MM.1S (cell line): ENCODE results near the gene ANO3.

Source experiments
- DNase-seq: peaks from one replicate; pipeline ENCODE4 v3.0.0-alpha.2; 2015
- H2AFZ ChIP-seq: fragments of 300-600 bp; sonication (generic); 2 replicates; pipeline ENCODE4 v1.6.0; 2016; ENCODE audit warnings: antibody characterized with exemption, low read length
- H3F3A ChIP-seq: fragments of 300-600 bp; sonication (generic); 2 replicates; pipeline ENCODE4 v1.6.1; 2016; ENCODE audit warnings: mild to moderate bottlenecking, antibody characterized with exemption, low read length, moderate library complexity, mixed read lengths; ENCODE audit not compliant: insufficient read depth
- H3K27ac ChIP-seq: fragments of 300-600 bp; sonication (generic); 2 replicates; pipeline ENCODE4 v1.5.1; 2016; ENCODE audit warnings: mild to moderate bottlenecking, low read length
- H3K27me3 ChIP-seq: fragments of 300-600 bp; sonication (generic); replicated peaks from 2 replicates; pipeline ENCODE4 v1.6.0; 2016; ENCODE audit warnings: low read length; ENCODE audit not compliant: insufficient read depth
- H3K36me3 ChIP-seq: fragments of 300-600 bp; sonication (generic); replicated peaks from 2 replicates; pipeline ENCODE4 v1.6.1; 2016; ENCODE audit warnings: mild to moderate bottlenecking, low read length, mixed read lengths; ENCODE audit not compliant: insufficient read depth
- H3K4me1 ChIP-seq: fragments of 300-600 bp; sonication (generic); 2 replicates; pipeline ENCODE4 v1.6.1; 2016; ENCODE audit warnings: low read length, mixed read lengths
- H3K4me2 ChIP-seq: fragments of 300-600 bp; sonication (generic); 2 replicates; pipeline ENCODE4 v1.6.0; 2016; ENCODE audit warnings: low read depth, low read length
- H3K4me3 ChIP-seq: fragments of 300-600 bp; sonication (generic); 2 replicates; pipeline ENCODE4 v1.5.1; 2016; ENCODE audit warnings: low read length, mixed read lengths
- H3K79me2 ChIP-seq: fragments of 300-600 bp; sonication (generic); 2 replicates; pipeline ENCODE4 v1.6.1; 2016; ENCODE audit warnings: mixed run types, low read length, mixed read lengths
- H3K9ac ChIP-seq: fragments of 300-600 bp; sonication (generic); 2 replicates; pipeline ENCODE4 v1.6.1; 2016; ENCODE audit warnings: low read length, mixed read lengths
- H3K9me2 ChIP-seq: fragments of 300-600 bp; sonication (generic); replicated peaks from 2 replicates; pipeline ENCODE4 v1.6.1; 2016; ENCODE audit warnings: mild to moderate bottlenecking, low read length, mixed read lengths; ENCODE audit not compliant: insufficient read depth
- H3K9me3 ChIP-seq: fragments of 300-600 bp; sonication (generic); replicated peaks from 2 replicates; pipeline ENCODE4 v1.6.1; 2016; ENCODE audit warnings: mild to moderate bottlenecking, low read length, mixed read lengths; ENCODE audit not compliant: insufficient read depth
- H4K20me1 ChIP-seq: fragments of 300-600 bp; sonication (generic); 2 replicates; pipeline ENCODE4 v1.6.1; 2016; ENCODE audit warnings: mild to moderate bottlenecking, low read length, moderate library complexity, mixed read lengths; ENCODE audit not compliant: insufficient read depth
- CTCF ChIP-seq: fragments of 300-600 bp; sonication (generic); IDR thresholded peaks from 2 replicates; pipeline ENCODE4 v1.5.1; 2016; ENCODE audit warnings: antibody characterized with exemption, low read length, mixed read lengths
- EZH2 ChIP-seq: fragments of 300-600 bp; sonication (generic); optimal IDR thresholded peaks from 2 replicates; pipeline ENCODE3; 2017; ENCODE audit warnings: low read depth, mild to moderate bottlenecking, antibody characterized with exemption, low read length, mixed read lengths
- EZH2phosphoT487 ChIP-seq: fragments of 300-600 bp; sonication (generic); IDR thresholded peaks from 2 replicates; pipeline ENCODE4 v1.6.1; 2018; ENCODE audit warnings: antibody characterized with exemption, low read length

ANO3 gene

DNA sequence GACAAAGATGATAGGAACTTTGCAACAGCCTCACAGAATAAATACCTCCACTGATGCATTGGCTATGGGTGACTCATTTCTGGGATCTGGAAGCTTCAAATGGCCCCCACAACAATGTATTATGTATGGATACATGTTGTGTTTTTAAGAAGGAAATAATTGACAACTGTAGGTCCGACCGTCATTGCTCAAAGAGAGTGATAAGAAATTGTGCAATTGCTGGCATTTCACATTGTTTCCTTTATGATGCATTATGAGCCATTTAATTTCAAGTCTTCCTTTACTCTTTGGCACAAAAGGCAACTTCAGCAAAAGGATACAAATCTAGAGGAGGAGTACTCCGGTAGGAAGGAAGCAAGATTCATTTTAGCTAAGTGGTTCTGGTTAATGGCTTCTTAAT, 2.0 kb downstream of the ANO3 start:
- H3K79me2 ChIP-seq, result no peaks in the 10 kb centered on the region
- no peaks in the 10 kb centered on the region for H3K4me1 ChIP-seq
- H3K9me2 ChIP-seq, result no peaks in the 10 kb centered on the region
- H3K9ac ChIP-seq, result no peak overlapping the region
- TF ChIP-seq EZH2phosphoT487, result no peak
- TF ChIP-seq EZH2, result no peak
- TF ChIP-seq CTCF, result no peak
- H2AFZ ChIP-seq, result no peak overlapping the region
- no peaks in the 10 kb centered on the region for H3K9me3 ChIP-seq
- no peaks in the 10 kb centered on the region for H4K20me1 ChIP-seq
- no peak overlapping the region for H3K27ac ChIP-seq
- DNase-seq, result no peak
- H3K4me3 ChIP-seq, result no peak overlapping the region
- H3F3A ChIP-seq, result no peaks in the 10 kb centered on the region
- no peak overlapping the region for H3K4me2 ChIP-seq
- H3K36me3 ChIP-seq, result no peaks in the 10 kb centered on the region
- no peaks in the 10 kb centered on the region for H3K27me3 ChIP-seq

DNA sequence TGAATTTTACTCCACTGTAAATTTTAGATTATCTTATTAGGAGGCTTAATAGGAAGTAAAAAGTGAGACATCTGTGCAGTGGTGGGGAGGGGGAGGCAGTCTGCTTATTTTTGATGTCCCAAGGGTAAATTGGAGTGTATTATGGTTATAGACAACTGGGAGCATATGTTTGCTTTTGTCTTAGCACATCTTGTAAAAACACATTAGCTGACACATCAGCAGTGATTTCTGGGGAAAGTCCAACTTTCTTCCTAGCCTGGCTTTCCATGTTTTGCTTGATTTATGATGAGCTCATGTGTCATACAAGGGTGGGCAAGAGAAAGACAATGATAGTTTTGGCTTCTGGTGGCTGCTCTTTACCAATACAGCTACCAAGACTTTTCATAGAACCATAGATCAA, 4.0 kb downstream of the ANO3 start:
- Histone ChIP-seq H3K4me1 (no peaks in the 10 kb centered on the region), H3K27me3 (no peaks in the 10 kb centered on the region), H3K9ac (no peak overlapping the region), H3F3A (no peaks in the 10 kb centered on the region), H3K4me3 (no peak overlapping the region), H3K9me2 (no peaks in the 10 kb centered on the region), H3K79me2 (no peaks in the 10 kb centered on the region), H3K4me2 (no peak overlapping the region), H3K36me3 (no peaks in the 10 kb centered on the region), H2AFZ (no peak overlapping the region), H3K27ac (no peak overlapping the region), H3K9me3 (no peaks in the 10 kb centered on the region), H4K20me1 (no peaks in the 10 kb centered on the region)
- no peak for DNase-seq
- TF ChIP-seq CTCF, result no peak
- TF ChIP-seq EZH2phosphoT487, result no peak
- TF ChIP-seq EZH2, result no peak

DNA sequence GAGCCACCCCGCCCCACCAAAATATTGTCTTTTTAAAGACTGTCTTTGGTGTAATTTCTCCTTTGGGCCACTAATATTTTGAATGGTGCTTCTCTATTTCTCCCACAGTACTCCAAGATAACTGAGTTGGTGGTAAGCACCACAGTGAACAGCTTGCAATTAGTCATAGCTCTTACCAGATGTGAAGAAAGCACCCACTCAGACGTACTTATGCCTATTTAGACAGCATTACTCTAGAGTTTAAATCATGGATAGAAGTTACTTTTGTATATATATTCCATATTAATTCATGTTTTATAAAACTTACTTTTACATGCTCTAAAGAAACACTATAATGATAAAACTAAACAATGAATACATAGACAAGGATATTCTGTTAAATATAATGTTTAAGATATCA, 12.7 kb downstream of the ANO3 start:
- H3K79me2 ChIP-seq, result no peaks in the 10 kb centered on the region
- no peaks in the 10 kb centered on the region for H3K4me1 ChIP-seq
- TF ChIP-seq EZH2 (no peak), CTCF (no peak), EZH2phosphoT487 (no peak)
- no peaks in the 10 kb centered on the region for H3K9me2 ChIP-seq
- H4K20me1 ChIP-seq, result no peaks in the 10 kb centered on the region
- H3K4me2 ChIP-seq, result no peak overlapping the region
- H3F3A ChIP-seq, result no peaks in the 10 kb centered on the region
- no peak overlapping the region for H3K27ac ChIP-seq
- H3K4me3 ChIP-seq, result no peak overlapping the region
- no peaks in the 10 kb centered on the region for H3K36me3 ChIP-seq
- H3K9me3 ChIP-seq, result no peaks in the 10 kb centered on the region
- no peak overlapping the region for H3K9ac ChIP-seq
- no peak for DNase-seq
- H3K27me3 ChIP-seq, result no peaks in the 10 kb centered on the region
- H2AFZ ChIP-seq, result no peak overlapping the region
